ENCODE results near the gene ABCC10. TPM values are rescaled to one million over a fixed set of nuclear protein-coding genes. Genes with fewer than 3 reads are reported as not detected.
"Not testable (repeated sequence)": the region's sequence is repeated elsewhere in the genome, so short reads cannot be mapped to it uniquely, and the experiment has no call there.

Gene ABCC10
- total and polyA plus RNA-seq, 7 experiments from 2014 or later = 9.8 to 74.6 (median 58.4) TPM

DNA sequence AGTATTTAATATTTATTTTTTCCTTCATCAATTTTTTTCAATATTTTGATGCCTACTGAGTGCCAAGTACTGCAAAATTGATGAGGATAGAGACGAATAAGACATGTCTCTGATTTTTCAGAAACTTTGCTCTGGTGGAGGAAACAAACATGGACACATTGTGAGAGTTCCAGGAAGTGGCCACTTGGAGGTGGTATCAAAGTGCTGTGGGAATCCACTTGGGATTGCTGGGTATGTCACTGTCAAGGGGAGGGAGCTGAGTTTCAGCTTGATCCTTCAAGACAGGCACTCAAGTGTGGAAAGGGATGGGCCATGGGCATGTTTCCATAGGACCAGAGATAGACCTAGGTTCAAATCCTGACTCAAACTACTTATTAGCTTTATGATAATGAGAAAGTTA lies 24.5 kb upstream of the ABCC10 start:
- H3K4me3 Mint-ChIP-seq = no peak overlapping the region
- Histone ChIP-seq H3K27ac (ENCODE audit: low read depth, low read length) (no peak overlapping the region), H3K9me3 (ENCODE audit: control insufficient read depth in 2 of 3, low read length in 3 of 3) (no peaks in the 10 kb centered on the region), H3K4me1 (ENCODE audit: control insufficient read depth in 2 of 2, insufficient read depth in 2 of 2, low read length in 2 of 2) (no peaks in the 10 kb centered on the region), H3K4me3 (ENCODE audit: low read length) (no peak overlapping the region), H3K27me3 (ENCODE audit: control insufficient read depth in 2 of 2, insufficient read depth in 2 of 2, low read length in 2 of 2) (no peaks in the 10 kb centered on the region), H3K36me3 (ENCODE audit: control insufficient read depth in 2 of 3, insufficient read depth in 3 of 3, low read length in 3 of 3) (no peaks in the 10 kb centered on the region)
- ChIA-PET CTCF (interaction anchor here (0.5 kb wide), 1 partner anchor 8 kb away, joined by 3 read pairs; no protein-coding TSS in a partner anchor), POLR2A (no interaction called here)
- H3K27ac Mint-ChIP-seq = no peak overlapping the region
- DNase-seq (no peak), ATAC-seq (no peak)
- H3K36me3 Mint-ChIP-seq = peaks cover 0 to 10% (median 4%) of the 10 kb centered on the region in 5 donors
- intact Hi-C loops (cut with micrococcal nuclease) = no loop called here
- peaks cover 0 to 3% (median 0%) of the 10 kb centered on the region in 7 donors for H3K4me1 Mint-ChIP-seq
- H3K27me3 Mint-ChIP-seq = peaks cover 4 to 56% (median 23%) of the 10 kb centered on the region in 5 donors
- peaks cover 0 to 7% (median 0%) of the 10 kb centered on the region in 11 donors for H3K9me3 Mint-ChIP-seq

DNA sequence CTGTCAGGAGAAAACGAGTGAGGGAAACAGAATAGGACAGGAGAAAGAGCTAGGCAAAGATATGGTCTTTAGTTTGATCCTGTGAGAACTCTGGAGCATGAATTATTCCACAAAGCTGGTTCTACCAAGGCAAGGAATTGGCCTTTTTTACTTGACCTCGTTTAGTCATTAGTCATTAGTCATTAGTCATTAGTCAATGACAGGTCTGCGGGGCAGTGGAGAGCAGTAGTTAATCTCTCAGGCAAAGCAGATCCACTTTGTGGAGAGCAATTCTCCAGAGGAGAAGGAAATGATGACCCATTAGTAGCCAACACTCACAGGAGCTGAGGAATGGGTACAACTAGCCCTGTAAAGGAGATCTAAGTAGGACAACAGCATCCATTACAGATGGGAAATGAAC lies 22.0 kb upstream of the ABCC10 start:
- Histone ChIP-seq H3K9me3 (ENCODE audit: control insufficient read depth in 2 of 3, low read length in 3 of 3) (no peaks in the 10 kb centered on the region), H3K4me3 (ENCODE audit: low read length) (no peak overlapping the region), H3K4me1 (ENCODE audit: control insufficient read depth in 2 of 2, insufficient read depth in 2 of 2, low read length in 2 of 2) (no peaks in the 10 kb centered on the region), H3K27ac (ENCODE audit: low read depth, low read length) (no peak overlapping the region), H3K27me3 (ENCODE audit: control insufficient read depth in 2 of 2, insufficient read depth in 2 of 2, low read length in 2 of 2) (no peaks in the 10 kb centered on the region), H3K36me3 (ENCODE audit: control insufficient read depth in 2 of 3, insufficient read depth in 3 of 3, low read length in 3 of 3) (no peaks in the 10 kb centered on the region)
- ChIA-PET CTCF (interaction anchor here (0.9 kb wide), 1 partner anchor 16 kb away, joined by 4 read pairs; no protein-coding TSS in a partner anchor), POLR2A (no interaction called here)
- ATAC-seq = no peak
- Mint-ChIP-seq H3K27me3 (peaks cover 4 to 63% (median 23%) of the 10 kb centered on the region in 5 donors), H3K36me3 (peaks cover 0 to 10% (median 4%) of the 10 kb centered on the region in 5 donors), H3K4me3 (no peak overlapping the region), H3K27ac (no peak overlapping the region), H3K9me3 (peaks cover 0 to 7% (median 0%) of the 10 kb centered on the region in 11 donors), H3K4me1 (peaks cover 0 to 3% (median 0%) of the 10 kb centered on the region in 7 donors)
- intact Hi-C loops (cut with micrococcal nuclease) = no loop called here
- DNase-seq = no peak

DNA sequence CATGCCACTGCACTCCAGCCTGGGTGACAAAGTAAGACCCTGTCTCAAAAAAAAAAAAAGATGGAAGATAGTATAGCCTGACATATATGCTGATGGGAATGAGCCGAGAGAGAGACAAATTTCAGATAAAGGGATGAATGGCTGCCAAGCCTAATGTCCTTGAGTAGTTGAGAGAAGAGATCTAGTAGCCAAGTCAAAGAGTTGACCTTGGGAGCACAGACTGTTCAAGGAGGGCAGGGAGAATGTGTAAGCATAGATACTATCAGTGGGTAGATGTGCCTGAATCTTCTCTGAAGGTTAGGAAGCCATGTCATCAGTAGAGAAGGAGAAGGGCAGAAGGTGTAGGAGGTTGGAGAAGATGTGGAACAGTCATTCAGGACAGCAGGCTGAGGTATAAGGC lies 20.0 kb upstream of the ABCC10 start:
- H3K27ac Mint-ChIP-seq = no peak overlapping the region
- POLR2A ChIA-PET = no interaction called here
- Histone ChIP-seq H3K9me3 (ENCODE audit: control insufficient read depth in 2 of 3, low read length in 3 of 3) (no peaks in the 10 kb centered on the region), H3K36me3 (ENCODE audit: control insufficient read depth in 2 of 3, insufficient read depth in 3 of 3, low read length in 3 of 3) (no peaks in the 10 kb centered on the region), H3K27me3 (ENCODE audit: control insufficient read depth in 2 of 2, insufficient read depth in 2 of 2, low read length in 2 of 2) (no peaks in the 10 kb centered on the region), H3K4me3 (ENCODE audit: low read length) (no peak overlapping the region), H3K4me1 (ENCODE audit: control insufficient read depth in 2 of 2, insufficient read depth in 2 of 2, low read length in 2 of 2) (no peaks in the 10 kb centered on the region), H3K27ac (ENCODE audit: low read depth, low read length) (no peak overlapping the region)
- intact Hi-C loops (cut with micrococcal nuclease) = no loop called here
- peaks cover 0 to 7% (median 0%) of the 10 kb centered on the region in 11 donors for H3K9me3 Mint-ChIP-seq
- H3K27me3 Mint-ChIP-seq = peaks cover 4 to 61% (median 23%) of the 10 kb centered on the region in 5 donors
- no peak overlapping the region for H3K4me3 Mint-ChIP-seq
- DNase-seq (no peak), ATAC-seq (no peak)
- CTCF ChIA-PET = interaction anchor here (0.6 kb wide), 1 partner anchor 9 kb away, joined by 3 read pairs; no protein-coding TSS in a partner anchor
- no peaks in the 10 kb centered on the region for H3K4me1 Mint-ChIP-seq
- peaks cover 0 to 10% (median 4%) of the 10 kb centered on the region in 5 donors for H3K36me3 Mint-ChIP-seq

DNA sequence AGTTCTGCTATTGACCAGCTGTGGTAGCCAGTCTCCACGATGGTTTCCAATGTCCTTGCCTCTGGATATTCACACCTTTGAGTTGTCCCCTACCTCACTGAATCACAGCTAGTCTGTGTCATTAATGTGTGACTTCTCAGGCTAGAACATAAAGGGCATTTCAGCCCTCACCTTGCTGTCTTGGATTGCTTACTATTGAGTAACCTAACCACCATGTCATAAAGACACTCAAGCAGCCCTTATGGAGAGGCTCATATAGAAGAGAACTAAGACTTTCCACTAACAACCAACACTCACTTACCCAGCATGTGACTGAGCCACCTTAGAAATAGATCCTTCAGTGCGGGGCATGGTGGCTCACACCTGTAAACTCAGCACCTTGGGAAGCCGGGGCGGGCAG lies 19.1 kb upstream of the ABCC10 start:
- H3K4me3 ChIP-seq (ENCODE audit: low read length) = no peak overlapping the region
- DNase-seq (no peak), ATAC-seq (no peak)
- H3K9me3 ChIP-seq (ENCODE audit: control insufficient read depth in 2 of 3, low read length in 3 of 3) = no peaks in the 10 kb centered on the region
- ChIA-PET POLR2A (no interaction called here), CTCF (interaction anchor here (1.2 kb wide), 1 partner anchor 94 kb away, joined by 4 read pairs; no protein-coding TSS in a partner anchor)
- intact Hi-C loops (cut with micrococcal nuclease) = no loop called here
- peaks cover 0 to 10% (median 4%) of the 10 kb centered on the region in 5 donors for H3K36me3 Mint-ChIP-seq
- H3K4me1 ChIP-seq (ENCODE audit: control insufficient read depth in 2 of 2, insufficient read depth in 2 of 2, low read length in 2 of 2) = no peaks in the 10 kb centered on the region
- H3K4me1 Mint-ChIP-seq = no peaks in the 10 kb centered on the region
- H3K27me3 Mint-ChIP-seq = peaks cover 4 to 57% (median 23%) of the 10 kb centered on the region in 5 donors
- no peaks in the 10 kb centered on the region for H3K27me3 ChIP-seq (ENCODE audit: control insufficient read depth in 2 of 2, insufficient read depth in 2 of 2, low read length in 2 of 2)
- no peak overlapping the region for H3K27ac ChIP-seq (ENCODE audit: low read depth, low read length)
- H3K9me3 Mint-ChIP-seq = peaks cover 0 to 7% (median 0%) of the 10 kb centered on the region in 11 donors
- H3K4me3 Mint-ChIP-seq = no peak overlapping the region
- no peak overlapping the region for H3K27ac Mint-ChIP-seq
- no peaks in the 10 kb centered on the region for H3K36me3 ChIP-seq (ENCODE audit: control insufficient read depth in 2 of 3, insufficient read depth in 3 of 3, low read length in 3 of 3)

DNA sequence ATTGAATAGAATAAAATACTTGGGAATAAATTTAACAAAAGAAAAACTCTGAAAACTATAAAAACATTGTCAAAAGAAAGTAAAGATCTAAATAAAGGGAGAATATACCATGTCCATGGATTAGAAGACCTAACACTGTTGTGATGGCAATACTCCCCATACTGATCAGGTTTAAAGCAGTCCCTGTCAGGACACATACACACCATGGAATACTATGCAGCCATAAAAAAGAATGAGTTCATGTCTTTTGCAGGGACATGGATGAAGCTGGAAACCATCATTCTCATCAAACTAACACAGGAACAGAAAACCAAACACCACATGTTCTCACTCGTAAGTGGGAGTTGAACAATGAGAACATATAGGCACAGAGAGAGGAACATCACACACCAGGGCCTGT lies 16.6 kb upstream of the ABCC10 start:
- CTCF ChIA-PET; H3K36me3 ChIP-seq (ENCODE audit: control insufficient read depth in 2 of 3, insufficient read depth in 3 of 3, low read length in 3 of 3); H3K4me1 ChIP-seq (ENCODE audit: control insufficient read depth in 2 of 2, insufficient read depth in 2 of 2, low read length in 2 of 2); H3K4me1 Mint-ChIP-seq; DNase-seq; H3K4me3 ChIP-seq (ENCODE audit: low read length); H3K4me3 Mint-ChIP-seq; H3K9me3 Mint-ChIP-seq; H3K9me3 ChIP-seq (ENCODE audit: control insufficient read depth in 2 of 3, low read length in 3 of 3); H3K27ac ChIP-seq (ENCODE audit: low read depth, low read length); intact Hi-C loops (cut with micrococcal nuclease); POLR2A ChIA-PET; H3K27me3 ChIP-seq (ENCODE audit: control insufficient read depth in 2 of 2, insufficient read depth in 2 of 2, low read length in 2 of 2); ATAC-seq: not testable (repeated sequence)
- Mint-ChIP-seq H3K27me3 (peaks cover 0 to 38% (median 10%) of the 10 kb centered on the region in 5 donors), H3K27ac (peak overlapping the region in 1 of 9 donors; percentile 28), H3K36me3 (peaks cover 0 to 10% (median 4%) of the 10 kb centered on the region in 5 donors)

DNA sequence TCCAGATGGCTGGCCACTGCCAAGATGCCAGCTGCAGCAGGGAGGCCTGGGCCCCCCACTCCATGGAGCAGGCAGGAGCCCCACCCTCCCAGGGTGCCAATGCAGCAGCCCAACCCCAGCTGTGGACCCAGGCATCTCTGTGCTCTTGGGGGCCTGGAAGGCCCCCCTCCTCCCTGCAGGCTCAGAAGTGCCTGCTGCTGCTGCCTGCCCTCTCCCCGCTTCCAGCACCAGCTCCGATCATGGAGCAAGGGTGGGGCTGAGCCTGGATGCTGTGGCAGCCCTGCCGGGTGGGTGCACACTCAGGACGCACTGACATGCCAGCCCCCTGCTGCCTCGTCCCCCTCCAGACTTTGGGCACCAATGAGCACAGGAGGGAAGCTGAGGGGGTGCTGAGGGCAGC lies 14.8 kb upstream of the ABCC10 start:
- intact Hi-C loops (cut with micrococcal nuclease) = no loop called here
- Mint-ChIP-seq H3K4me1 (no peaks in the 10 kb centered on the region), H3K27me3 (peaks cover 0 to 38% (median 0%) of the 10 kb centered on the region in 5 donors), H3K4me3 (no peak overlapping the region), H3K9me3 (peaks cover 0 to 2% (median 0%) of the 10 kb centered on the region in 11 donors), H3K27ac (no peak overlapping the region), H3K36me3 (no peaks in the 10 kb centered on the region)
- Histone ChIP-seq H3K27me3 (ENCODE audit: control insufficient read depth in 2 of 2, insufficient read depth in 2 of 2, low read length in 2 of 2) (no peaks in the 10 kb centered on the region), H3K36me3 (ENCODE audit: control insufficient read depth in 2 of 3, insufficient read depth in 3 of 3, low read length in 3 of 3) (no peaks in the 10 kb centered on the region), H3K27ac (ENCODE audit: low read depth, low read length) (no peak overlapping the region), H3K9me3 (ENCODE audit: control insufficient read depth in 2 of 3, low read length in 3 of 3) (no peaks in the 10 kb centered on the region), H3K4me3 (ENCODE audit: low read length) (no peak overlapping the region), H3K4me1 (ENCODE audit: control insufficient read depth in 2 of 2, insufficient read depth in 2 of 2, low read length in 2 of 2) (no peaks in the 10 kb centered on the region)
- ChIA-PET CTCF (no interaction called here), POLR2A (no interaction called here)
- DNase-seq = no peak
- no peak for ATAC-seq

DNA sequence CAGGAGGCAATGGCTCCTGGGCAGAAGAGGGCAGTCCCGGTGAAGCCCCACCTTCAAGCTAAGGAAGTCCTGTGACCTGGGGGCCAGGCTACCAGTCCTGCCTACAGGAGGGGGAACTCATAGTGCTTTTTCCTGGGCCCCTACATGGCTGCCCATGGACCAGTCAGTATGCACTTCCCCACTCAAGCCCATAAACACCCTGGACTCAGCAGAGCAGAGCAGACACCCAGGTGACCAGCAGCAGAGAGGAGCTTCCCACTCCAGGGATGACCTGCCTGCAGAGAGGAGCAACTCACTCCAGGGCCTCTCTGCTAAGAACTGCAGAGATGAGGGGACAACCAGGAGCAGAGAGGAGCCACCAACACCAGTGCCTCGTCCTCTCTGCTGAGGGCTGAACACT lies 14.3 kb upstream of the ABCC10 start:
- no peak for DNase-seq
- Histone ChIP-seq H3K27me3 (ENCODE audit: control insufficient read depth in 2 of 2, insufficient read depth in 2 of 2, low read length in 2 of 2) (no peaks in the 10 kb centered on the region), H3K36me3 (ENCODE audit: control insufficient read depth in 2 of 3, insufficient read depth in 3 of 3, low read length in 3 of 3) (no peaks in the 10 kb centered on the region), H3K9me3 (ENCODE audit: control insufficient read depth in 2 of 3, low read length in 3 of 3) (no peaks in the 10 kb centered on the region), H3K4me3 (ENCODE audit: low read length) (no peak overlapping the region), H3K4me1 (ENCODE audit: control insufficient read depth in 2 of 2, insufficient read depth in 2 of 2, low read length in 2 of 2) (no peaks in the 10 kb centered on the region), H3K27ac (ENCODE audit: low read depth, low read length) (no peak overlapping the region)
- H3K27me3 Mint-ChIP-seq = peaks cover 0 to 41% (median 0%) of the 10 kb centered on the region in 5 donors
- no peaks in the 10 kb centered on the region for H3K36me3 Mint-ChIP-seq
- intact Hi-C loops (cut with micrococcal nuclease) = no loop called here
- CTCF ChIA-PET = no interaction called here
- POLR2A ChIA-PET = no interaction called here
- no peak overlapping the region for H3K4me3 Mint-ChIP-seq
- ATAC-seq = no peak
- peaks cover 0 to 2% (median 0%) of the 10 kb centered on the region in 11 donors for H3K9me3 Mint-ChIP-seq
- no peaks in the 10 kb centered on the region for H3K4me1 Mint-ChIP-seq
- H3K27ac Mint-ChIP-seq = no peak overlapping the region
